ENCODE data around the gene CCDC87. TPM values are rescaled to one million over a fixed set of nuclear protein-coding genes. Genes with fewer than 3 reads are reported as not detected.
"Not testable (repeated sequence)": the region's sequence is repeated elsewhere in the genome, so short reads cannot be mapped to it uniquely, and the experiment has no call there.

Gene CCDC87
- total RNA-seq, 6 experiments from 2014 or later: 0.19 to 0.66 (median 0.37) TPM

GRCh38 chr11:66593650-66594049, 787 bp upstream of the CCDC87 start:
- Mint-ChIP-seq H3K36me3 (ENCODE audit: low read depth) (peaks cover 4% of the 10 kb centered on the region; the same call in 1 of the 2 replicates), H3K27me3 (ENCODE audit: insufficient read depth) (peaks cover 3% of the 10 kb centered on the region; the same call in 1 of the 2 replicates)
- TF ChIP-seq, protein P1, sequence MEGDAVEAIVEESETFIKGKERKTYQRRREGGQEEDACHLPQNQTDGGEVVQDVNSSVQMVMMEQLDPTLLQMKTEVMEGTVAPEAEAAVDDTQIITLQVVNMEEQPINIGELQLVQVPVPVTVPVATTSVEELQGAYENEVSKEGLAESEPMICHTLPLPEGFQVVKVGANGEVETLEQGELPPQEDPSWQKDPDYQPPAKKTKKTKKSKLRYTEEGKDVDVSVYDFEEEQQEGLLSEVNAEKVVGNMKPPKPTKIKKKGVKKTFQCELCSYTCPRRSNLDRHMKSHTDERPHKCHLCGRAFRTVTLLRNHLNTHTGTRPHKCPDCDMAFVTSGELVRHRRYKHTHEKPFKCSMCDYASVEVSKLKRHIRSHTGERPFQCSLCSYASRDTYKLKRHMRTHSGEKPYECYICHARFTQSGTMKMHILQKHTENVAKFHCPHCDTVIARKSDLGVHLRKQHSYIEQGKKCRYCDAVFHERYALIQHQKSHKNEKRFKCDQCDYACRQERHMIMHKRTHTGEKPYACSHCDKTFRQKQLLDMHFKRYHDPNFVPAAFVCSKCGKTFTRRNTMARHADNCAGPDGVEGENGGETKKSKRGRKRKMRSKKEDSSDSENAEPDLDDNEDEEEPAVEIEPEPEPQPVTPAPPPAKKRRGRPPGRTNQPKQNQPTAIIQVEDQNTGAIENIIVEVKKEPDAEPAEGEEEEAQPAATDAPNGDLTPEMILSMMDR (IDR thresholded peaks at IDR 0.05): no peak

GRCh38 chr11:66593303-66593635, 406 bp upstream of the CCDC87 start:
- DNase-seq: no peak
- TF ChIP-seq, protein P1 (IDR thresholded peaks at IDR 0.05): no peak
- Mint-ChIP-seq H3K4me3 (peak overlapping the region; percentile 99), H3K27me3 (ENCODE audit: insufficient read depth) (peaks cover 3% of the 10 kb centered on the region; the same call in 1 of the 2 replicates), H3K9me3 (no peaks in the 10 kb centered on the region), H3K4me1 (ENCODE audit: low read depth) (peaks cover 14% of the 10 kb centered on the region), H3K27ac (peak overlapping the region; percentile 96), H3K36me3 (ENCODE audit: low read depth) (peaks cover 4% of the 10 kb centered on the region; the same call in 1 of the 2 replicates)

More at GRCh38 chr11:66593650-66594049, 787 bp upstream of the CCDC87 start:
- Mint-ChIP-seq H3K4me3 (peak overlapping the region; percentile 99), H3K4me1 (ENCODE audit: low read depth) (peaks cover 14% of the 10 kb centered on the region), H3K9me3 (no peaks in the 10 kb centered on the region), H3K27ac (peak overlapping the region; percentile 96)
- DNase-seq: no peak

GRCh38 chr11:66591175-66591574, 1.7 kb downstream of the CCDC87 start:
- TF ChIP-seq, protein P1 (IDR thresholded peaks at IDR 0.05): no peak
- DNase-seq: no peak
- no peak overlapping the region for H3K4me3 Mint-ChIP-seq
- peaks cover 4% of the 10 kb centered on the region; the same call in 1 of the 2 replicates for H3K36me3 Mint-ChIP-seq (ENCODE audit: low read depth)
- H3K27me3 Mint-ChIP-seq (ENCODE audit: insufficient read depth): peaks cover 3% of the 10 kb centered on the region
- no peak overlapping the region for H3K27ac Mint-ChIP-seq
- peaks cover 14% of the 10 kb centered on the region for H3K4me1 Mint-ChIP-seq (ENCODE audit: low read depth)
- no peaks in the 10 kb centered on the region for H3K9me3 Mint-ChIP-seq

- no peak overlapping the region for H3K4me3 Mint-ChIP-seq
- H3K4me1 Mint-ChIP-seq (ENCODE audit: low read depth): peaks cover 14% of the 10 kb centered on the region
- no peak for DNase-seq
- H3K36me3 Mint-ChIP-seq (ENCODE audit: low read depth): peaks cover 4% of the 10 kb centered on the region; the same call in 1 of the 2 replicates
- H3K27ac Mint-ChIP-seq: no peak overlapping the region
- no peaks in the 10 kb centered on the region for H3K9me3 Mint-ChIP-seq
- TF ChIP-seq, protein P1 (IDR thresholded peaks at IDR 0.05): no peak
- peaks cover 7% of the 10 kb centered on the region for H3K27me3 Mint-ChIP-seq (ENCODE audit: insufficient read depth)
Observed at GRCh38 chr11:66589996-66590675, 2.7 kb downstream of the CCDC87 start.

DNA sequence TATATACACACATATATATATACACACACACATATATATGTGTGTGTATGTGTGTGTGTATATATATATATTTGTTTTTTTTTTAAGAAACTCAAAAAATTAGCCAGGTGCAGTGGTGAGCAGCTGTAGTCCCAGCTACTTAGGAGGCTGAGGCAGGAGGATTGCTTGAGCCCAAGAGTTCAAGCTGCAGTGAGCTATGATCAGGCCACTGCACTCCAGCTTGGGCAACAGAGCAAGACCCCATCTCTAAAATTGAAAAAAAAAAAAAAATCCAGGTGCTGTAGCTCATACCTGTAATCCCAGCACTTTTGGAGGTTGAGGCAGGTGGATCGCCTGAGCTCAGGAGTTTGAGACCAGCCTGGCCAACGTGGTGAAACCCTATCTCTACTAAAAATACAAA, 3.5 kb downstream of the CCDC87 start:
- not testable (repeated sequence) for H3K9me3 Mint-ChIP-seq; H3K4me3 Mint-ChIP-seq; DNase-seq; H3K27ac Mint-ChIP-seq; H3K36me3 Mint-ChIP-seq (ENCODE audit: low read depth)
- peaks cover 14% of the 10 kb centered on the region for H3K4me1 Mint-ChIP-seq (ENCODE audit: low read depth)
- H3K27me3 Mint-ChIP-seq (ENCODE audit: insufficient read depth): peaks cover 12% of the 10 kb centered on the region

DNA sequence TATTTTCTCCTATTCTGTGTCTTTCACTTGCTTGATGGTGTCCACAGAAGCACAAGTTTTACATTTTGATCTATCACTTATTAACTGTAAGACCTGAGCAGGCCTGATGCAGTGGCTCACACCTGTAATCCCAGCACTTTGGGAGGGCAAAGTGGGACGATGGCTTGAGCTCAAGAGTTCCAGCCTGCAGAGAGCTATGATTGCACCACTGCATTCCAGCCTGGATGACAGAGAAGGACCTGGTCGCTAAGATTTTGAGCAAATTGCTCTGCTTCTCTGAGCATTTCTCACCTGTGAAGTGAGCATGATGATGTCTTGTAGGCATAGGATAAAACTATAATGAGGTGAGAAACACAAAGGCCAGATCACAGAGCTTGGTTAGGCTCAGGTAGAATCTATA, 6.7 kb downstream of the CCDC87 start:
- no peak for DNase-seq
- peaks cover 13% of the 10 kb centered on the region for H3K27me3 Mint-ChIP-seq (ENCODE audit: insufficient read depth)
- no peak overlapping the region for H3K4me3 Mint-ChIP-seq
- H3K9me3 Mint-ChIP-seq: peaks cover 17% of the 10 kb centered on the region
- TF ChIP-seq, protein P1 (IDR thresholded peaks at IDR 0.05): no peak
- H3K27ac Mint-ChIP-seq: no peak overlapping the region
- H3K36me3 Mint-ChIP-seq (ENCODE audit: low read depth): peaks cover 7% of the 10 kb centered on the region; the same call in 1 of the 2 replicates
- no peaks in the 10 kb centered on the region for H3K4me1 Mint-ChIP-seq (ENCODE audit: low read depth)

DNA sequence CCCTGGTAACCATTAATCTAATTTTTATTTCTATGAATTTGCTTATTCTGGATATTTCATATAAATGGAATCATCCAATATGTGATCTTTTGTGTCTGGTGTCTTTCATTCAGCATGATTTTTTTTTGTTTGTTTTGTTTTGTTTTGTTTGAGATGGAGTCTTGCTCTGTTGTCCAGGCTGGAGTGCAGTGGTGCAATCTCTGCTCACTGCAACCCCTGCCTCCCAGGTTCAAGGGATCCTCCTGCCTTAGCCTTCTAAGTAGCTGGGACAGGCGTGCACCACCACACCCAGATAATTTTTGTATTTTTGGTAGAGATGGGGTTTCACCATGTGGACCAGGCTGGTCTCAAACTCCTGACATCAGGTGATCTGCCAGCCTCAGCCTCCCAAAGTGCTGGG, 7.4 kb downstream of the CCDC87 start:
- not testable (repeated sequence) for H3K4me3 Mint-ChIP-seq; H3K27ac Mint-ChIP-seq; H3K36me3 Mint-ChIP-seq (ENCODE audit: low read depth); H3K4me1 Mint-ChIP-seq (ENCODE audit: low read depth); DNase-seq
- peaks cover 17% of the 10 kb centered on the region for H3K9me3 Mint-ChIP-seq
- peaks cover 13% of the 10 kb centered on the region for H3K27me3 Mint-ChIP-seq (ENCODE audit: insufficient read depth)

- H3K4me3 Mint-ChIP-seq: not testable (repeated sequence)
Observed at GRCh38 chr11:66582565-66583147, 10.2 kb downstream of the CCDC87 start.

More at GRCh38 chr11:66582565-66583147, 10.2 kb downstream of the CCDC87 start:
- not testable (repeated sequence) for H3K4me1 Mint-ChIP-seq (ENCODE audit: low read depth); H3K27ac Mint-ChIP-seq; DNase-seq; H3K36me3 Mint-ChIP-seq (ENCODE audit: low read depth)
- peaks cover 13% of the 10 kb centered on the region for H3K27me3 Mint-ChIP-seq (ENCODE audit: insufficient read depth)
- peaks cover 17% of the 10 kb centered on the region for H3K9me3 Mint-ChIP-seq
